WTC11 (cell line): ENCODE measurements around the gene GPR157. TPM values are rescaled to one million over a fixed set of nuclear protein-coding genes. Genes with fewer than 3 reads are reported as not detected.

ENCODE experiments used
- ATAC-seq: fragments of 200-7000 bp; cut with Tn5 transposase; 2 replicates; pipeline ENCODE4 v1.10.0; 2021; ENCODE audit warnings: mild to moderate bottlenecking, moderate library complexity
- CTCF ChIA-PET: fragments of 300-600 bp; sonication (Branson Sonifier 250); formaldehyde crosslinking; loops from one replicate; lab custom pipeline; 2021; ENCODE audit warnings: antibody characterized with exemption; lab: Charles Lee
- POLR2A ChIA-PET: fragments of 350-600 bp; sonication (Branson Sonifier 250); formaldehyde crosslinking; loops from one replicate; lab custom pipeline; 2021; ENCODE audit warnings: antibody characterized with exemption; lab: Charles Lee
- DNase-seq: peaks from one replicate; pipeline ENCODE4 v3.0.0; 2021; ENCODE audit warnings: low spot score
- H3K27ac Mint-ChIP-seq: 2 replicates; pipeline ENCODE4 v1.8.0; 2021; ENCODE audit warnings: mixed read lengths
- H3K27me3 Mint-ChIP-seq: 2 replicates; pipeline ENCODE4 v1.8.0; 2021; ENCODE audit warnings: low read depth, mild to moderate bottlenecking, moderate library complexity, mixed read lengths
- H3K36me3 Mint-ChIP-seq: 2 replicates; pipeline ENCODE4 v1.8.0; 2021; ENCODE audit warnings: mixed read lengths
- H3K4me1 Mint-ChIP-seq: 2 replicates; pipeline ENCODE4 v1.8.0; 2022; ENCODE audit warnings: mixed read lengths
- H3K4me3 Mint-ChIP-seq: 2 replicates; pipeline ENCODE4 v1.8.0; 2021; ENCODE audit warnings: mild to moderate bottlenecking, moderate library complexity, mixed read lengths
- H3K9me3 Mint-ChIP-seq: 2 replicates; pipeline ENCODE4 v1.8.0; 2021; ENCODE audit warnings: mixed read lengths
- AFF4 ChIP-seq: sonication (generic); formaldehyde crosslinking; IDR thresholded peaks from 2 replicates; pipeline ENCODE4 v1.8.1; 2023; ENCODE audit warnings: mild to moderate bottlenecking, missing genetic modification reagents, borderline replicate concordance
- CTCF ChIP-seq: fragments of 200-600 bp; IDR thresholded peaks from 2 replicates; pipeline ENCODE4 v1.8.0; 2022; ENCODE audit warnings: antibody characterized with exemption
- E2F1 ChIP-seq: sonication (generic); formaldehyde crosslinking; IDR thresholded peaks from 2 replicates; pipeline ENCODE4 v1.8.0; 2022; ENCODE audit warnings: mild to moderate bottlenecking, missing genetic modification reagents
- E2F5 ChIP-seq: sonication (generic); formaldehyde crosslinking; IDR thresholded peaks from 2 replicates; pipeline ENCODE4 v1.8.1; 2022; ENCODE audit warnings: mild to moderate bottlenecking, moderate library complexity, missing genetic modification reagents
- ESRRA ChIP-seq: sonication (generic); formaldehyde crosslinking; IDR thresholded peaks from 2 replicates; pipeline ENCODE4 v1.8.1; 2022; ENCODE audit warnings: mild to moderate bottlenecking, missing genetic modification reagents, borderline replicate concordance
- ETV6 ChIP-seq: sonication (generic); formaldehyde crosslinking; IDR thresholded peaks from 2 replicates; pipeline ENCODE4 v1.8.1; 2022; ENCODE audit warnings: mild to moderate bottlenecking, missing genetic modification reagents
- FOXP4 ChIP-seq: sonication (generic); formaldehyde crosslinking; IDR thresholded peaks from 2 replicates; pipeline ENCODE4 v1.8.0; 2022; ENCODE audit warnings: mild to moderate bottlenecking, missing genetic modification reagents
- GABPB1 ChIP-seq: sonication (generic); formaldehyde crosslinking; IDR thresholded peaks from 2 replicates; pipeline ENCODE4 v1.8.1; 2023; ENCODE audit warnings: mild to moderate bottlenecking, missing genetic modification reagents
- HMGXB4 ChIP-seq: sonication (generic); formaldehyde crosslinking; IDR thresholded peaks from 2 replicates; pipeline ENCODE4 v1.8.1; 2023; ENCODE audit warnings: mild to moderate bottlenecking, moderate library complexity, missing genetic modification reagents
- IRF1 ChIP-seq: sonication (generic); formaldehyde crosslinking; IDR thresholded peaks from 2 replicates; pipeline ENCODE4 v1.8.0; 2023; ENCODE audit warnings: missing genetic modification reagents
- JUN ChIP-seq: sonication (generic); formaldehyde crosslinking; IDR thresholded peaks from 2 replicates; pipeline ENCODE4 v1.8.0; 2023; ENCODE audit warnings: mild to moderate bottlenecking, missing genetic modification reagents
- KAT7 ChIP-seq: sonication (generic); formaldehyde crosslinking; IDR thresholded peaks from 2 replicates; pipeline ENCODE4 v1.8.1; 2023; ENCODE audit warnings: missing genetic modification reagents, mild to moderate bottlenecking, borderline replicate concordance
- NR3C1 ChIP-seq: sonication (generic); formaldehyde crosslinking; conservative IDR thresholded peaks from 2 replicates; pipeline ENCODE4 v1.8.1; 2023; ENCODE audit warnings: low read depth, mild to moderate bottlenecking, missing genetic modification reagents
- PREB ChIP-seq: sonication (generic); formaldehyde crosslinking; IDR thresholded peaks from 2 replicates; pipeline ENCODE4 v1.8.1; 2022; ENCODE audit warnings: mild to moderate bottlenecking, missing genetic modification reagents, moderate library complexity, borderline replicate concordance
- RORB ChIP-seq: fragments of 250-450 bp; sonication (Bioruptor Pico); IDR thresholded peaks from 2 replicates; pipeline ENCODE4 v1.9.0; 2021; ENCODE audit warnings: mild to moderate bottlenecking
- SOX15 ChIP-seq: fragments of 250-450 bp; sonication (Bioruptor Pico); IDR thresholded peaks from 2 replicates; pipeline ENCODE4 v1.9.0; 2021; ENCODE audit warnings: mild to moderate bottlenecking
- SP1 ChIP-seq: sonication (generic); formaldehyde crosslinking; conservative IDR thresholded peaks from 2 replicates; pipeline ENCODE4 v1.8.1; 2022; ENCODE audit warnings: missing genetic modification reagents
- TP53 ChIP-seq: sonication (generic); formaldehyde crosslinking; IDR thresholded peaks from 2 replicates; pipeline ENCODE4 v1.8.1; 2023; ENCODE audit warnings: mild to moderate bottlenecking, missing genetic modification reagents
- USF1 ChIP-seq: sonication (generic); formaldehyde crosslinking; IDR thresholded peaks from 2 replicates; pipeline ENCODE4 v1.8.0; 2022; ENCODE audit warnings: mild to moderate bottlenecking, missing genetic modification reagents
- ZNF138 ChIP-seq: sonication (generic); formaldehyde crosslinking; conservative IDR thresholded peaks from 2 replicates; pipeline ENCODE4 v1.8.1; 2022; ENCODE audit warnings: mild to moderate bottlenecking, moderate library complexity, missing genetic modification reagents
- total RNA-seq: library from RNA; stranded (reverse); gene quantifications from 3 replicates; pipeline ENCODE4 v1.2.3, GENCODE V29; 2021

The GPR157 gene
- total RNA-seq, 1 experiment from 2014 or later = 6.0 TPM

- no peak for DNase-seq
- Mint-ChIP-seq H3K36me3 (no peaks in the 10 kb centered on the region), H3K4me3 (no peak overlapping the region), H3K27ac (no peak overlapping the region), H3K9me3 (no peaks in the 10 kb centered on the region), H3K27me3 (no peaks in the 10 kb centered on the region), H3K4me1 (peaks cover 13% of the 10 kb centered on the region)
- CTCF ChIA-PET = interaction anchor here (0.9 to 1.5 kb wide), 2 partner anchors 67 to 195 kb away, joined by 3 to 4 read pairs; no protein-coding TSS in a partner anchor
- ATAC-seq = peak; percentile 47
- no peak for TF ChIP-seq ESRRA (CRISPR knock-in tag)
- TF ChIP-seq SOX15 (CRISPR knock-in tag) = no peak
- no peak for TF ChIP-seq ZNF138
- TF ChIP-seq RORB (CRISPR knock-in tag) = no peak
- no peak for TF ChIP-seq SP1 (CRISPR knock-in tag)
- no peak for TF ChIP-seq IRF1
- no peak for TF ChIP-seq GABPB1 (CRISPR knock-in tag)
- TF ChIP-seq PREB = no peak
- no peak for TF ChIP-seq TP53 (CRISPR knock-in tag)
- TF ChIP-seq CTCF = no peak
- no peak for TF ChIP-seq FOXP4 (CRISPR knock-in tag)
- no peak for TF ChIP-seq E2F5 (CRISPR knock-in tag)
- no peak for TF ChIP-seq USF1 (CRISPR knock-in tag)
- no peak for TF ChIP-seq ETV6 (CRISPR knock-in tag)
- no peak for TF ChIP-seq HMGXB4 (CRISPR knock-in tag)
- no peak for TF ChIP-seq AFF4
- no peak for TF ChIP-seq JUN (CRISPR knock-in tag)
- TF ChIP-seq E2F1 (CRISPR knock-in tag) = no peak
- no peak for TF ChIP-seq KAT7
- no peak for TF ChIP-seq NR3C1
- POLR2A ChIA-PET = no interaction called here
Measured at GRCh38 chr1:9071554-9072235, 57.2 kb downstream of the GPR157 start.
